Head of caudate nucleus (tissue), 42 donors: ENCODE results near the gene ANP32B.
"Not testable (repeated sequence)": the region's sequence is repeated elsewhere in the genome, so short reads cannot be mapped to it uniquely, and the experiment has no call there.

Source experiments
- DNase-seq, 42 donors: peaks; one replicate each; pipeline versions ENCODE4 v3.0.0 to v3.0.0-alpha.2; 2020 to 2021; ENCODE audit warnings: mixed read lengths in 7 of 42
- intact Hi-C: fragments of 100-400 bp; cut with DNase I; formaldehyde crosslinking; loops from one replicate; pipeline ENCODE4 v1.15.0; 2022

Gene ANP32B

GRCh38 chr9:98016137-98016680 is 33.1 kb downstream of the ANP32B start:
- intact Hi-C loops, result no loop called here
- DNase-seq, result no peak

- no peak for DNase-seq
- intact Hi-C loops, result no loop called here
Measured at GRCh38 chr9:98017306-98017705, 34.2 kb downstream of the ANP32B start.

GRCh38 chr9:98018347-98018746 is 35.2 kb downstream of the ANP32B start:
- intact Hi-C loops, result no loop called here

GRCh38 chr9:98019098-98019497 is 36.0 kb downstream of the ANP32B start:
- no peak for DNase-seq
- intact Hi-C loops, result no loop called here

More at GRCh38 chr9:98018347-98018746, 35.2 kb downstream of the ANP32B start:
- DNase-seq, result no peak

- intact Hi-C loops, DNase-seq: not testable (repeated sequence)
Measured at GRCh38 chr9:98019869-98020268, 36.7 kb downstream of the ANP32B start.

GRCh38 chr9:98020476-98021145 is 37.5 kb downstream of the ANP32B start:
- intact Hi-C loops, result no loop called here
- no peak for DNase-seq

- intact Hi-C loops, result no loop called here
- DNase-seq, result no peak
Measured at GRCh38 chr9:98021306-98022040, 38.3 kb downstream of the ANP32B start.

GRCh38 chr9:98022447-98022846 is 39.3 kb downstream of the ANP32B start:
- no peak for DNase-seq
- intact Hi-C loops, result no loop called here

GRCh38 chr9:98024702-98025101 is 41.6 kb downstream of the ANP32B start:
- intact Hi-C loops, result no loop called here
- no peak for DNase-seq

- no peak for DNase-seq
- intact Hi-C loops, result no loop called here
Measured at GRCh38 chr9:98031169-98031568, 48.0 kb downstream of the ANP32B start.

- intact Hi-C loops, result no loop called here
Measured at GRCh38 chr9:98031935-98032334, 48.8 kb downstream of the ANP32B start.

GRCh38 chr9:98034593-98035546 is 51.7 kb downstream of the ANP32B start:
- DNase-seq, result peak; percentile 66 to 95 (median 86)
- intact Hi-C loops, result loop anchor here (2.0 kb wide), 1 partner anchor 112 kb away; the partner anchor contains the start of gene TRMO

More at GRCh38 chr9:98031935-98032334, 48.8 kb downstream of the ANP32B start:
- DNase-seq, result no peak

GRCh38 chr9:98037357-98037756 is 54.2 kb downstream of the ANP32B start:
- peak in 5 of 42 donors; percentile 7 to 27 (median 14) for DNase-seq
- intact Hi-C loops, result no loop called here

- DNase-seq, result no peak
- intact Hi-C loops, result no loop called here
Measured at GRCh38 chr9:98038958-98039357, 55.8 kb downstream of the ANP32B start.

- peak in 22 of 42 donors; percentile 6 to 55 (median 25) for DNase-seq
- intact Hi-C loops, result no loop called here
Measured at GRCh38 chr9:98039607-98040017, 56.5 kb downstream of the ANP32B start.

- DNase-seq, result no peak
- intact Hi-C loops, result no loop called here
Measured at GRCh38 chr9:98040212-98040611, 57.1 kb downstream of the ANP32B start.

GRCh38 chr9:98043915-98044314 is 60.8 kb downstream of the ANP32B start:
- intact Hi-C loops, result no loop called here

GRCh38 chr9:98045234-98046179 is 62.4 kb downstream of the ANP32B start:
- intact Hi-C loops, result no loop called here
- peak in 1 of 42 donors; percentile 26 for DNase-seq

More at GRCh38 chr9:98043915-98044314, 60.8 kb downstream of the ANP32B start:
- no peak for DNase-seq
